Stomach (tissue), 4 donors: Measurements from ENCODE around the gene OR51B5.

Experiments
- EP300 ChIP-seq: sonication (generic); formaldehyde crosslinking; IDR thresholded peaks from one replicate; pipeline ENCODE4 v1.6.1; 2017; ENCODE audit warnings: antibody characterized with exemption
- POLR2A ChIP-seq, 4 donors: fragments of 450-650 bp; IDR thresholded peaks; one replicate each; pipeline ENCODE4 v1.6.1; 2016; ENCODE audit warnings: antibody characterized with exemption in 4 of 4, control low read depth in 2 of 4, mild to moderate bottlenecking in 1 of 4, moderate library complexity in 1 of 4
- POLR2AphosphoS5 ChIP-seq, 3 donors: sonication (generic); formaldehyde crosslinking; IDR thresholded peaks; one replicate each; pipeline ENCODE4 v1.6.1; 2016; ENCODE audit warnings: antibody characterized with exemption in 3 of 3
- TF ChIP-seq, protein P1 (sequence below), 7 experiments: fragments of 450-650 bp in 4 of 7; fragments of 200-600 bp in 3 of 7; sonication (generic) in 3 of 7; IDR thresholded peaks; one replicate each; pipeline ENCODE4 v1.5.1; 2016 to 2019; ENCODE audit warnings: antibody characterized with exemption in 7 of 7, control low read depth in 2 of 7, mild to moderate bottlenecking in 1 of 7

DNA sequence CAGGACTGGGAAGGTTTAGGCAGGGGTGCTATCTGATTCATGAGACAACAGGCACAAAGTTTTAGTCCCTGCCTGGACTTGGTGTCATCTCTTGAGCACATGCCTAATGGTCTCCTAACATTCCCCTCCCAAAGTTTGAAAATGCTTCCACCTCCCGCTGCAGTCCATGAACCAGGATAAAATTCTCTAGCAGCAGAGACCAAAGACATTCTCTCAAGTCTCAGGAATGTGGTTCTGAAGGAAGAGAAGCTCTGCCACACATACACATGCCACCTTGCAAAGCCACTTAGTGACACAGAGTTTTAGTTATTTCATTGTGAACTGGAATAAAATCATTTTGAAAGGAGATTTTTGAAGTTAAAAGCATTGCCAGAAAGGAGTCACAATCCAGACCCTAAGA lies 23.5 kb upstream of the OR51B5 start:
- TF ChIP-seq, protein P1, sequence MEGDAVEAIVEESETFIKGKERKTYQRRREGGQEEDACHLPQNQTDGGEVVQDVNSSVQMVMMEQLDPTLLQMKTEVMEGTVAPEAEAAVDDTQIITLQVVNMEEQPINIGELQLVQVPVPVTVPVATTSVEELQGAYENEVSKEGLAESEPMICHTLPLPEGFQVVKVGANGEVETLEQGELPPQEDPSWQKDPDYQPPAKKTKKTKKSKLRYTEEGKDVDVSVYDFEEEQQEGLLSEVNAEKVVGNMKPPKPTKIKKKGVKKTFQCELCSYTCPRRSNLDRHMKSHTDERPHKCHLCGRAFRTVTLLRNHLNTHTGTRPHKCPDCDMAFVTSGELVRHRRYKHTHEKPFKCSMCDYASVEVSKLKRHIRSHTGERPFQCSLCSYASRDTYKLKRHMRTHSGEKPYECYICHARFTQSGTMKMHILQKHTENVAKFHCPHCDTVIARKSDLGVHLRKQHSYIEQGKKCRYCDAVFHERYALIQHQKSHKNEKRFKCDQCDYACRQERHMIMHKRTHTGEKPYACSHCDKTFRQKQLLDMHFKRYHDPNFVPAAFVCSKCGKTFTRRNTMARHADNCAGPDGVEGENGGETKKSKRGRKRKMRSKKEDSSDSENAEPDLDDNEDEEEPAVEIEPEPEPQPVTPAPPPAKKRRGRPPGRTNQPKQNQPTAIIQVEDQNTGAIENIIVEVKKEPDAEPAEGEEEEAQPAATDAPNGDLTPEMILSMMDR (IDR thresholded peaks at IDR 0.05), result no peak
- TF ChIP-seq EP300 (no peak), POLR2A (IDR thresholded peaks at IDR 0.05) (no peak), POLR2AphosphoS5 (IDR thresholded peaks at IDR 0.05) (no peak)
